DMS153 treated with DMSO at 0.1 percent for 48 hours (cell line): ENCODE data around the gene TRNP1.

ENCODE experiments used
- DNase-seq: peaks from one replicate; lab custom pipeline; 2025; ENCODE audit not compliant: unreplicated experiment; lab: John Stamatoyannopoulos, UW

TRNP1 gene

GRCh38 chr1:27026621-27027574, 33.4 kb downstream of the TRNP1 start:
- DNase-seq = peak; percentile 85

GRCh38 chr1:27027575-27028250, 34.2 kb downstream of the TRNP1 start:
- peak; percentile 69 for DNase-seq

GRCh38 chr1:27029517-27029916, 36.0 kb downstream of the TRNP1 start:
- no peak for DNase-seq

GRCh38 chr1:27031235-27032118, 38.0 kb downstream of the TRNP1 start:
- peak; percentile 91 for DNase-seq

GRCh38 chr1:27032119-27032461, 38.6 kb downstream of the TRNP1 start:
- no peak for DNase-seq

- DNase-seq = peak; percentile 32
Measured at GRCh38 chr1:27033043-27033746, 39.7 kb downstream of the TRNP1 start.

GRCh38 chr1:27035344-27035743, 41.9 kb downstream of the TRNP1 start:
- no peak for DNase-seq

- DNase-seq = no peak
Measured at GRCh38 chr1:27036718-27037117, 43.2 kb downstream of the TRNP1 start.

GRCh38 chr1:27037518-27037917, 44.0 kb downstream of the TRNP1 start:
- no peak for DNase-seq

GRCh38 chr1:27038020-27038419, 44.5 kb downstream of the TRNP1 start:
- no peak for DNase-seq

GRCh38 chr1:27042670-27043069, 49.2 kb downstream of the TRNP1 start:
- DNase-seq = no peak

- DNase-seq = peak; percentile 94
Measured at GRCh38 chr1:27044613-27045151, 51.2 kb downstream of the TRNP1 start.

- DNase-seq = peak; percentile 23
Measured at GRCh38 chr1:27045973-27046558, 52.6 kb downstream of the TRNP1 start.

- DNase-seq = no peak
Measured at GRCh38 chr1:27047914-27048313, 54.4 kb downstream of the TRNP1 start.

- no peak for DNase-seq
Measured at GRCh38 chr1:27049100-27049499, 55.6 kb downstream of the TRNP1 start.

GRCh38 chr1:27049607-27050006, 56.1 kb downstream of the TRNP1 start:
- DNase-seq = no peak
